ENCODE data around the gene KRT79.
"Not testable (repeated sequence)": the region's sequence is repeated elsewhere in the genome, so short reads cannot be mapped to it uniquely, and the experiment has no call there.

KRT79 gene

GRCh38 chr12:52833922-52834726 is at the start of gene KRT79:
TSS of gene KRT79 (minus strand) at chr12:52834311. CDS start at chr12:52834260, 51 bp downstream.
- peak; percentile 55 for DNase-seq

- DNase-seq = not testable (repeated sequence)
Measured at GRCh38 chr12:52880499-52880898, 46.4 kb upstream of the KRT79 start.

- peak; percentile 87 for DNase-seq
Measured at GRCh38 chr12:52879394-52880351, 45.6 kb upstream of the KRT79 start.

- no peak for DNase-seq
Measured at GRCh38 chr12:52878507-52879393, 44.6 kb upstream of the KRT79 start.

GRCh38 chr12:52877242-52877641 is 43.1 kb upstream of the KRT79 start:
- no peak for DNase-seq

GRCh38 chr12:52876372-52876771 is 42.3 kb upstream of the KRT79 start:
- no peak for DNase-seq

GRCh38 chr12:52874573-52875435 is 40.7 kb upstream of the KRT79 start:
- no peak for DNase-seq

- peak; percentile 84 for DNase-seq
Measured at GRCh38 chr12:52873832-52874572, 39.9 kb upstream of the KRT79 start.

- DNase-seq = no peak
Measured at GRCh38 chr12:52873513-52873831, 39.4 kb upstream of the KRT79 start.

- no peak for DNase-seq
Measured at GRCh38 chr12:52872644-52873389, 38.7 kb upstream of the KRT79 start.

- no peak for DNase-seq
Measured at GRCh38 chr12:52871291-52872039, 37.4 kb upstream of the KRT79 start.

- peak; percentile 90 for DNase-seq
Measured at GRCh38 chr12:52870361-52871290, 36.5 kb upstream of the KRT79 start.

- peak; percentile 67 for DNase-seq
Measured at GRCh38 chr12:52867642-52868041, 33.5 kb upstream of the KRT79 start.

GRCh38 chr12:52867152-52867551 is 33.0 kb upstream of the KRT79 start:
- no peak for DNase-seq

GRCh38 chr12:52865090-52865944 is 31.2 kb upstream of the KRT79 start:
- DNase-seq = no peak

GRCh38 chr12:52862023-52862422 is 27.9 kb upstream of the KRT79 start:
- DNase-seq = no peak

GRCh38 chr12:52861511-52861910 is 27.4 kb upstream of the KRT79 start:
- DNase-seq = no peak
